Measurements from ENCODE around the gene RCAN1. TPM values are rescaled to one million over a fixed set of nuclear protein-coding genes. Genes with fewer than 3 reads are reported as not detected.

RCAN1 gene
- polyA plus RNA-seq, 3 donors: 5.2 to 17.5 (median 15.1) TPM

DNA sequence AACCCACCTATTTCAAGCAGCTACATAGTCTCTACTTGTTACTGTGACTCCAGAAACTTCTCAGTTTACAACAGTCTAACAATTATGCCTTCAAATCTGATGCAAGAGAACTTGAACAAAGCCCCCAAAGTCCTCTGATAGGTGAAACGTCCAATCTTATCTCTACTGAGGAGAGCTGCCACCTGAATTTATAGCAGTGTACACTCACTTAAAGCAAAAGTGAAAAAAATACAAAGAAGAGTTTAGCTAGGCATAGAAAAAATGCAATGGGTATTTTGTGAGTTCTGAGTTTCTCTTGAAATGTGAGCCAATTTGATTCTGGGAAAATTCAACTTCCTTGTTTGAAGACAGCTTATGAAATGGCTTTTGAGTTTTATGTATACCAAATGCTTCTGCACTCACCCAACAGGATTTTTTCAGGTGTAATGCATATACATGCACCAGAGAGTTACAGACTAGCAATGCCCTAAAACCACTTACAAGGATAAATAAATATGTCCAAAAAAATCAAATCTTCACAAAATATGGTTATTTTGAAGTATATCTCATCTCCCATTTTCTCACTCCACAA, 36.0 kb upstream of the RCAN1 start:
- no peak overlapping the region for H3K9ac ChIP-seq (ENCODE audit: insufficient read depth, low read length, poor library complexity, severe bottlenecking)
- no peak overlapping the region for H3K4me2 ChIP-seq (replicated peaks; ENCODE audit: extremely low read depth, low read length, poor library complexity, severe bottlenecking)
- TF ChIP-seq, protein P1, sequence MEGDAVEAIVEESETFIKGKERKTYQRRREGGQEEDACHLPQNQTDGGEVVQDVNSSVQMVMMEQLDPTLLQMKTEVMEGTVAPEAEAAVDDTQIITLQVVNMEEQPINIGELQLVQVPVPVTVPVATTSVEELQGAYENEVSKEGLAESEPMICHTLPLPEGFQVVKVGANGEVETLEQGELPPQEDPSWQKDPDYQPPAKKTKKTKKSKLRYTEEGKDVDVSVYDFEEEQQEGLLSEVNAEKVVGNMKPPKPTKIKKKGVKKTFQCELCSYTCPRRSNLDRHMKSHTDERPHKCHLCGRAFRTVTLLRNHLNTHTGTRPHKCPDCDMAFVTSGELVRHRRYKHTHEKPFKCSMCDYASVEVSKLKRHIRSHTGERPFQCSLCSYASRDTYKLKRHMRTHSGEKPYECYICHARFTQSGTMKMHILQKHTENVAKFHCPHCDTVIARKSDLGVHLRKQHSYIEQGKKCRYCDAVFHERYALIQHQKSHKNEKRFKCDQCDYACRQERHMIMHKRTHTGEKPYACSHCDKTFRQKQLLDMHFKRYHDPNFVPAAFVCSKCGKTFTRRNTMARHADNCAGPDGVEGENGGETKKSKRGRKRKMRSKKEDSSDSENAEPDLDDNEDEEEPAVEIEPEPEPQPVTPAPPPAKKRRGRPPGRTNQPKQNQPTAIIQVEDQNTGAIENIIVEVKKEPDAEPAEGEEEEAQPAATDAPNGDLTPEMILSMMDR (IDR thresholded peaks at IDR 0.05): no peak
- H4K20me1 ChIP-seq (ENCODE audit: insufficient read depth, low read length): no peaks in the 10 kb centered on the region
- Mint-ChIP-seq H3K9me3 (peaks cover 0 to 21% (median 5%) of the 10 kb centered on the region in 7 donors), H3K4me1 (no peaks in the 10 kb centered on the region), H3K4me3 (no peak overlapping the region), H3K27ac (no peak overlapping the region), H3K27me3 (ENCODE audit: low read depth in 3 of 3) (peaks cover 2 to 16% (median 11%) of the 10 kb centered on the region in 3 donors), H3K36me3 (no peaks in the 10 kb centered on the region)
- no peak overlapping the region for H3K4me3 ChIP-seq (replicated peaks in 1 of 3; ENCODE audit: low read depth in 2 of 3, low read length in 3 of 3)
- no peak overlapping the region for H2AFZ ChIP-seq (ENCODE audit: insufficient read depth, low read depth, low read length, poor library complexity, severe bottlenecking)
- no peaks in the 10 kb centered on the region for H3K27me3 ChIP-seq (ENCODE audit: control insufficient read depth in 2 of 2, insufficient read depth in 2 of 2, low read length in 2 of 2)
- H3K4me1 ChIP-seq (ENCODE audit: control insufficient read depth in 1 of 2, insufficient read depth in 2 of 2, low read length in 2 of 2): no peaks in the 10 kb centered on the region
- peaks cover 0 to 9% of the 10 kb centered on the region in 2 donors for H3K9me3 ChIP-seq (replicated peaks in 1 of 2; ENCODE audit: control insufficient read depth in 1 of 2, insufficient read depth in 1 of 2, low read length in 2 of 2)
- H3K27ac ChIP-seq (ENCODE audit: low read depth in 1 of 2, low read length in 2 of 2): no peak overlapping the region
- no peak for DNase-seq
- WGBS (ENCODE audit: insufficient coverage): no CpG with 5 or more reads among the region's 1 CpG
- intact Hi-C loops (cut with micrococcal nuclease): no loop called here
- H3K36me3 ChIP-seq (replicated peaks in 1 of 2; ENCODE audit: control insufficient read depth in 1 of 2, insufficient read depth in 2 of 2, low read length in 2 of 2): no peaks in the 10 kb centered on the region
- H3K79me2 ChIP-seq (ENCODE audit: insufficient read depth, low read length): no peaks in the 10 kb centered on the region

DNA sequence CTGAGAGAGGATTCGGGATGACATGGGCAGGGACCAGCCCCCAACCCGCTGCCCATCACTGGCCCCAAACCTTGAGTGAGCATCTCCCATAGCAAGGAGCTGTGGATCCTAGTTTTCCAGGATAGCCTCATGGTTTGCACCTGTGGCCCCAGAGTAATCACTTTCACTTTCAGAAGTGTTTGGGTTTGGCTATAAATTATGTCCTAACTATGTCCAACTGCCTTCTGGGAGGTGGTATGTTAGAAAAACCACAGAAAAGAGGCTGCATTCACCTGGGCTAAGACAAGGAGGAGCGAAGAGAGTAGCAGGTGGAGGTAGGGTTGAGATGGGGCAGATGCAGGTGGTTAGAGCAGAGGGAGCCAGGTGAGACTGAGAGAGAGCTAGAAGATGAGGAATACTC, 34.5 kb upstream of the RCAN1 start:
- H3K36me3 Mint-ChIP-seq: no peaks in the 10 kb centered on the region
- Histone ChIP-seq H3K4me3 (replicated peaks in 1 of 3; ENCODE audit: low read depth in 2 of 3, low read length in 3 of 3) (no peak overlapping the region), H3K27me3 (ENCODE audit: control insufficient read depth in 2 of 2, insufficient read depth in 2 of 2, low read length in 2 of 2) (no peaks in the 10 kb centered on the region), H3K4me2 (replicated peaks; ENCODE audit: extremely low read depth, low read length, poor library complexity, severe bottlenecking) (no peak overlapping the region), H3K27ac (ENCODE audit: low read depth in 1 of 2, low read length in 2 of 2) (no peak overlapping the region), H3K9me3 (replicated peaks in 1 of 2; ENCODE audit: control insufficient read depth in 1 of 2, insufficient read depth in 1 of 2, low read length in 2 of 2) (peaks cover 0 to 9% of the 10 kb centered on the region in 2 donors), H3K9ac (ENCODE audit: insufficient read depth, low read length, poor library complexity, severe bottlenecking) (no peak overlapping the region), H3K4me1 (ENCODE audit: control insufficient read depth in 1 of 2, insufficient read depth in 2 of 2, low read length in 2 of 2) (no peaks in the 10 kb centered on the region), H4K20me1 (ENCODE audit: insufficient read depth, low read length) (no peaks in the 10 kb centered on the region), H3K79me2 (ENCODE audit: insufficient read depth, low read length) (no peaks in the 10 kb centered on the region), H3K36me3 (replicated peaks in 1 of 2; ENCODE audit: control insufficient read depth in 1 of 2, insufficient read depth in 2 of 2, low read length in 2 of 2) (no peaks in the 10 kb centered on the region), H2AFZ (ENCODE audit: insufficient read depth, low read depth, low read length, poor library complexity, severe bottlenecking) (no peak overlapping the region)
- intact Hi-C loops (cut with micrococcal nuclease): no loop called here
- no peaks in the 10 kb centered on the region for H3K4me1 Mint-ChIP-seq
- no peak overlapping the region for H3K27ac Mint-ChIP-seq
- H3K9me3 Mint-ChIP-seq: peaks cover 0 to 20% (median 5%) of the 10 kb centered on the region in 7 donors
- DNase-seq: no peak
- no peak overlapping the region for H3K4me3 Mint-ChIP-seq
- 83% methylated on average over 3 of the region's 3 CpGs for whole genome bisulfite sequencing (ENCODE audit: insufficient coverage)
- TF ChIP-seq, protein P1 (IDR thresholded peaks at IDR 0.05): no peak
- peaks cover 2 to 11% (median 10%) of the 10 kb centered on the region in 3 donors for H3K27me3 Mint-ChIP-seq (ENCODE audit: low read depth in 3 of 3)
